Hepatocyte (in vitro differentiated cells): ENCODE data around the gene VOPP1.

Experiments used
- CTCF ChIP-seq: fragments of 200-600 bp; sonication (generic); IDR thresholded peaks from 2 replicates; pipeline ENCODE4 v1.5.1; 2016; ENCODE audit warnings: antibody characterized with exemption, mild to moderate bottlenecking; ENCODE audit not compliant: poor library complexity
- EZH2phosphoT487 ChIP-seq: fragments of 200-600 bp; sonication (generic); IDR thresholded peaks from one replicate; pipeline ENCODE4 v1.6.1; 2018; ENCODE audit warnings: antibody characterized with exemption, mild to moderate bottlenecking, low read depth, moderate library complexity; ENCODE audit not compliant: unreplicated experiment, severe bottlenecking

GRCh38 chr7:55518836-55519235 is 53.5 kb downstream of the VOPP1 start:
- TF ChIP-seq CTCF (no peak), EZH2phosphoT487 (no peak)
